HFFc6 (cell line): ENCODE data around the gene SORBS2. TPM values are rescaled to one million over a fixed set of nuclear protein-coding genes. Genes with fewer than 3 reads are reported as not detected.

Experiments
- DNase-seq: peaks from one replicate; pipeline ENCODE4 v3.0.0-alpha.2; 2018
- H3K27ac Mint-ChIP-seq: 2 replicates; pipeline ENCODE4 v1.8.0; 2020; ENCODE audit warnings: mild to moderate bottlenecking, mixed read lengths
- H3K27me3 Mint-ChIP-seq: 2 replicates; pipeline ENCODE4 v1.8.0; 2021; ENCODE audit warnings: mild to moderate bottlenecking, moderate library complexity, mixed read lengths; ENCODE audit not compliant: insufficient read depth
- H3K36me3 Mint-ChIP-seq: 2 replicates; pipeline ENCODE4 v1.8.0; 2021; ENCODE audit warnings: low read depth, mixed read lengths
- H3K4me1 Mint-ChIP-seq: 2 replicates; pipeline ENCODE4 v1.8.0; 2020; ENCODE audit warnings: low read depth, mixed read lengths
- H3K4me3 Mint-ChIP-seq: 2 replicates; pipeline ENCODE4 v1.8.0; 2020; ENCODE audit warnings: mild to moderate bottlenecking, moderate library complexity, mixed read lengths
- H3K9me3 Mint-ChIP-seq: 2 replicates; pipeline ENCODE4 v1.8.0; 2020; ENCODE audit warnings: mild to moderate bottlenecking, mixed read lengths
- total RNA-seq, 6 experiments: library from RNA; stranded (reverse); fragmentation: NEBNext Ultra II Directional; extraction: Animal tissue kit (Norgen Biotek cat#: 25700); gene quantifications; 2 replicates in 1 of 6; 3 replicates in 5 of 6; pipeline ENCODE4 v1.2.3, GENCODE V29; 2021
- TF ChIP-seq, protein P1 (sequence below): fragments of 200-600 bp; sonication (generic); IDR thresholded peaks from 2 replicates; pipeline ENCODE4 v1.5.0; 2021; ENCODE audit warnings: antibody characterized with exemption, mild to moderate bottlenecking

Gene SORBS2
- total RNA-seq, 6 experiments from 2014 or later: 0.48 to 3.6 (median 0.72) TPM

GRCh38 chr4:185809121-185809520 is 2.9 kb downstream of the SORBS2 start:
- TF ChIP-seq, protein P1, sequence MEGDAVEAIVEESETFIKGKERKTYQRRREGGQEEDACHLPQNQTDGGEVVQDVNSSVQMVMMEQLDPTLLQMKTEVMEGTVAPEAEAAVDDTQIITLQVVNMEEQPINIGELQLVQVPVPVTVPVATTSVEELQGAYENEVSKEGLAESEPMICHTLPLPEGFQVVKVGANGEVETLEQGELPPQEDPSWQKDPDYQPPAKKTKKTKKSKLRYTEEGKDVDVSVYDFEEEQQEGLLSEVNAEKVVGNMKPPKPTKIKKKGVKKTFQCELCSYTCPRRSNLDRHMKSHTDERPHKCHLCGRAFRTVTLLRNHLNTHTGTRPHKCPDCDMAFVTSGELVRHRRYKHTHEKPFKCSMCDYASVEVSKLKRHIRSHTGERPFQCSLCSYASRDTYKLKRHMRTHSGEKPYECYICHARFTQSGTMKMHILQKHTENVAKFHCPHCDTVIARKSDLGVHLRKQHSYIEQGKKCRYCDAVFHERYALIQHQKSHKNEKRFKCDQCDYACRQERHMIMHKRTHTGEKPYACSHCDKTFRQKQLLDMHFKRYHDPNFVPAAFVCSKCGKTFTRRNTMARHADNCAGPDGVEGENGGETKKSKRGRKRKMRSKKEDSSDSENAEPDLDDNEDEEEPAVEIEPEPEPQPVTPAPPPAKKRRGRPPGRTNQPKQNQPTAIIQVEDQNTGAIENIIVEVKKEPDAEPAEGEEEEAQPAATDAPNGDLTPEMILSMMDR: no peak
- Mint-ChIP-seq H3K36me3 (no peaks in the 10 kb centered on the region), H3K4me3 (no peak overlapping the region), H3K9me3 (no peaks in the 10 kb centered on the region), H3K27me3 (peaks cover 16% of the 10 kb centered on the region), H3K27ac (no peak overlapping the region), H3K4me1 (no peaks in the 10 kb centered on the region)
- DNase-seq: no peak

DNA sequence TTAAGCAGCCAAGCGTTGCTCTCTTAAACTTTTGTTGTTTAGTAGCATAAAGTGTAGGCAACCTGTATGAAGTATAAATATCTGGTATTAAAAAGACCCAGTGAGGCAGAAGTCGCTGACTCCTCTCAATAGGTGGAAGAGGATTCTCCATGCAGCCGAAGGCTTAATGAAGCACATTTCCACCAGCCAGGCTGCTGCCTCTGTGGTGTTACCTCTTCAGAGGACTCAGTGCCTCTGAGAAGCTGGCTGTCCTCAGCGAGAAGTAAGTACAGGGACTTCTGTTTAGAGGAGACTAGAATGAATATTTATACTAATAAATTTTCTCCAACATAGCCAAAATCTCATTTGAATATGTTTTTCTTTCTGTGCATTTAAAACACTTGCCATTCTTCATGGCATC is 6.0 kb downstream of the SORBS2 start:
- DNase-seq: no peak
- Mint-ChIP-seq H3K4me1 (no peaks in the 10 kb centered on the region), H3K4me3 (no peak overlapping the region), H3K36me3 (no peaks in the 10 kb centered on the region), H3K27me3 (peaks cover 5% of the 10 kb centered on the region; the same call in 1 of the 2 replicates), H3K9me3 (no peaks in the 10 kb centered on the region), H3K27ac (no peak overlapping the region)
- TF ChIP-seq, protein P1: no peak

DNA sequence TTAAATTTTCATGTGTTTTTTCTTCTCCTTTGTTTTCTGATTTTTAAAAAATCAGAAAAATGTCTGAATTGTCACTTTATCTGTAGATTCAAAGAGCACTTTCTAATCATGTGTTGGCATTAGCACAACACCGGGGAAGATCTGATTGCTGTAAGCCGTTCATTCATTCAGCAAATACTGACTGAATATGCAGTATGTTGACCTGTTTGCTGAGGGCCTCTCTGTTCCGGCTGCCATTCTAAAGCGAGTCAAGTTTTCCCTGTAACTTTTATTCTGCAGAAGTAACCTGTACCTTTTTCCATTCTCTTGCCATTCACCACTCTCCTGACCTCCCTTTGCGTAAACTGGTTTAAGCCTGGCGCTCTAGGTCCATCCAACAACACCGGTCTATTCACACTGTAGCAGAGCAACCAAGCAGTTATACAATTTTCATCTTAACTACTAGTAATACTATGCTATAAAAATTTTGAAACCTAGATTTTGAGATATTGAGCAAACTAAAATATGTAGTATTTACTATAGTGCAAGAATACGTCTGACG is 6.7 kb downstream of the SORBS2 start:
- H3K27me3 Mint-ChIP-seq: peaks cover 3% of the 10 kb centered on the region
- no peaks in the 10 kb centered on the region for H3K4me1 Mint-ChIP-seq
- no peaks in the 10 kb centered on the region for H3K9me3 Mint-ChIP-seq
- H3K36me3 Mint-ChIP-seq: no peaks in the 10 kb centered on the region
- TF ChIP-seq, protein P1: no peak
- no peak for DNase-seq
- no peak overlapping the region for H3K4me3 Mint-ChIP-seq
- H3K27ac Mint-ChIP-seq: no peak overlapping the region

- Mint-ChIP-seq H3K27me3 (peaks cover 3% of the 10 kb centered on the region), H3K9me3 (no peaks in the 10 kb centered on the region), H3K4me3 (no peak overlapping the region), H3K27ac (no peak overlapping the region), H3K36me3 (no peaks in the 10 kb centered on the region), H3K4me1 (no peaks in the 10 kb centered on the region)
- TF ChIP-seq, protein P1: no peak
- DNase-seq: no peak
These were observed 9.0 kb downstream of the SORBS2 start for GRCh38 chr4:185803022-185803421.

GRCh38 chr4:185801471-185801870 is 10.5 kb downstream of the SORBS2 start:
- TF ChIP-seq, protein P1: no peak
- no peak overlapping the region for H3K4me3 Mint-ChIP-seq
- H3K4me1 Mint-ChIP-seq: peaks cover 6% of the 10 kb centered on the region; the same call in 1 of the 2 replicates
- H3K9me3 Mint-ChIP-seq: no peaks in the 10 kb centered on the region
- peaks cover 5% of the 10 kb centered on the region for H3K27me3 Mint-ChIP-seq
- H3K27ac Mint-ChIP-seq: no peak overlapping the region
- H3K36me3 Mint-ChIP-seq: no peaks in the 10 kb centered on the region
- no peak for DNase-seq
